HEK293T (cell line): ENCODE measurements around the gene C17orf78.
"Not testable (repeated sequence)": the region's sequence is repeated elsewhere in the genome, so short reads cannot be mapped to it uniquely, and the experiment has no call there.

Experiments
- CTCF ChIA-PET: fragments of 350-600 bp; formaldehyde crosslinking; extraction: SDS; loops from one replicate; lab custom pipeline; 2021; ENCODE audit warnings: antibody characterized with exemption, inconsistent platforms; lab: Yijun Ruan, JAX
- POLR2A ChIA-PET: fragments of 350-600 bp; formaldehyde crosslinking; extraction: SDS; loops from one replicate; lab custom pipeline; 2020; ENCODE audit warnings: antibody characterized with exemption, inconsistent platforms; lab: Yijun Ruan, JAX
- DNase-seq: peaks from one replicate; pipeline ENCODE4 v3.0.0; 2012; ENCODE audit warnings: mixed read lengths; ENCODE audit errors: extremely low spot score
- BHLHE40 ChIP-seq: fragments of 450-650 bp; IDR thresholded peaks from 2 replicates; pipeline ENCODE4 v1.6.1; 2016; ENCODE audit warnings: mild to moderate bottlenecking, moderate library complexity, borderline replicate concordance
- CTBP1 ChIP-seq: fragments of 450-650 bp; IDR thresholded peaks from 2 replicates; pipeline ENCODE4 v1.6.1; 2016; ENCODE audit warnings: borderline replicate concordance
- ELF4 ChIP-seq: fragments of 450-650 bp; IDR thresholded peaks from 2 replicates; pipeline ENCODE4 v1.6.1; 2017; ENCODE audit warnings: antibody characterized with exemption
- FOXA1 ChIP-seq: fragments of 450-650 bp; IDR thresholded peaks from 2 replicates; pipeline ENCODE4 v1.6.1; 2016; ENCODE audit warnings: mild to moderate bottlenecking
- FOXK2 ChIP-seq: fragments of 450-650 bp; IDR thresholded peaks from 2 replicates; pipeline ENCODE4 v1.6.1; 2016; ENCODE audit warnings: mild to moderate bottlenecking
- FOXM1 ChIP-seq: fragments of 450-650 bp; IDR thresholded peaks from 2 replicates; pipeline ENCODE4 v1.6.1; 2017; ENCODE audit warnings: mild to moderate bottlenecking, borderline replicate concordance
- HDGF ChIP-seq: fragments of 450-650 bp; IDR thresholded peaks from 2 replicates; pipeline ENCODE4 v1.6.1; 2017; ENCODE audit warnings: antibody characterized with exemption, borderline replicate concordance
- L3MBTL2 ChIP-seq: fragments of 450-650 bp; conservative IDR thresholded peaks from 2 replicates; pipeline ENCODE4 v1.6.1; 2016; ENCODE audit warnings: mild to moderate bottlenecking
- LEF1 ChIP-seq: fragments of 450-650 bp; IDR thresholded peaks from 2 replicates; pipeline ENCODE4 v1.6.1; 2017; ENCODE audit warnings: mild to moderate bottlenecking, borderline replicate concordance
- NFRKB ChIP-seq: fragments of 450-650 bp; IDR thresholded peaks from 2 replicates; pipeline ENCODE4 v1.6.1; 2016; ENCODE audit warnings: mild to moderate bottlenecking, moderate library complexity
- SP1 ChIP-seq: fragments of 450-650 bp; IDR thresholded peaks from 2 replicates; pipeline ENCODE4 v1.6.1; 2017
- SUZ12 ChIP-seq: fragments of 450-650 bp; IDR thresholded peaks from 2 replicates; pipeline ENCODE4 v1.6.1; 2016; ENCODE audit warnings: mild to moderate bottlenecking
- TARDBP ChIP-seq: fragments of 450-650 bp; IDR thresholded peaks from 2 replicates; pipeline ENCODE4 v1.6.1; 2016
- ZNF384 ChIP-seq: fragments of 450-650 bp; IDR thresholded peaks from 2 replicates; pipeline ENCODE4 v1.6.1; 2016
- TF ChIP-seq, protein P1 (sequence below): fragments of 450-650 bp; IDR thresholded peaks from 2 replicates; pipeline ENCODE4 v1.6.1; 2016

Gene C17orf78

DNA sequence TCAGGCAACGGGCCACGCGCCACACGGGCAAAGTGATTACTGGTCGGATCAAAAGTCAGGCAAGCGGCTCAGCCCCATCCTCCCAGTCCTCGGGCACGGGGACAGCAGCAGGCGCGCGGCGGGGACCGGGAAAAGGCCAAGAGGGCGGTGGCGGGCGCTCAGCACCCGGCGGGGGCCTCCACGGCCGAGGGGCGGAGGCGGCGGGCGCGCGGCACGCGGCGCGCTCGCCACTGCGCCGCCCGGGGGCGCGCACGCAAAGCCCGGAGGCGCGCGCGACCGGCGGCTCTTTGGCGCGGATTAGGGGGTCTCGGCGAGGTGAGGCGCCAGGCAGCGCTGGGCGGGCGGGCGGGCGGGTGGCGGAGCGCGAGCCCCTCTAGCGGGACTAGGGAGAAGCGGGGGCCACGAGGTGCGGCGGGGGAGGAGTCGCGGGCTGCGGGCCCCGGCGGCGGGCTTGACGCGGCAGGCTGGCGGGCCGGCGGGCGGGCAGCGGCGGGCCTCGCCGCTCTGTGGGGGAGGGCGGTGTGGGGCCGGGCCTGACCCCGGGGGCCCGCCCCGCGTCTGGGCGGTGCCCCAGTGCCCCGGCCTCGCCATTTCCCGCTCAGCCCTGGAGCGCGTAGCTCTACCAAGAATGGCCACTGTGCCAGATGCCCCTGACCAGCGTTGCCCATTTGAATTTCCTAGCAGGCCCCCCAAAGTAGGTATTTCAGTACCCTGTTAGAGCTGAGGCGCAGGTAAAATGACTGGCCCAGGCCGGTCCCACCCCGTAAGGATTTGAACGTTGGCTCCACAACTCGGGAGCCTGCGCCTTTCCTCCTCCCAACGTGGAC lies 31.1 kb downstream of the C17orf78 start, which contains the start of the genes ACACA and TADA2A:
ACACA (minus strand) TSS at position 202 of the 827 bp plus-strand sequence. CDS start 537 bp downstream, outside the sequence.
TADA2A (plus strand) TSS at position 252 of the 827 bp plus-strand sequence. CDS start 4,480 bp downstream, outside the sequence.
- TF ChIP-seq BHLHE40 (no peak), CTBP1 (no peak), L3MBTL2 (peak; percentile 71), ELF4 (no peak), FOXA1 (no peak), NFRKB (no peak)
- POLR2A ChIA-PET, result interaction anchor here (0.6 to 2.1 kb wide), 17 partner anchors 10 to 861 kb away, joined by 3 to 10 read pairs (median 5); partner anchors contain the start of gene DUSP14
- DNase-seq, result peak; percentile 82
- CTCF ChIA-PET, result interaction anchor here (0.6 kb wide), 1 partner anchor 43 kb away, joined by 3 read pairs; no protein-coding TSS in a partner anchor

DNA sequence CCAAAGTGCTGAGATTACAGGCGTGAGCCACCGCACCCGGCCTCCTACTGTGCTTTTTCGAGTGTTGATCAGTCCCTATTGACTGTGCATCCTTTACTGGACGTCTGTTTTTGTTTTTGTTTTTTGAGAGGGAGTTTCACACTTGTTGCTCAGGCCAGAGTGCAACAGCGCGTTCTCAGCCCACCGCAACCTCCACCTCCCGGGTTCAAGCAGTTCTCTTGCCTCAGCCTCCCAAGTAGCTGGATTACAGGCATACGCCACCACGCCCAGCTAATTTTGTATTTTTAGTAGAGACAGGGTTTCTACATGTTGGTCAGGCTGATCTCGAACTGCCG lies 32.3 kb downstream of the C17orf78 start:
- ChIA-PET POLR2A (interaction anchor here (1.5 to 2.1 kb wide), 3 partner anchors 9 to 80 kb away, joined by 5 to 10 read pairs (median 8); no protein-coding TSS in a partner anchor), CTCF (interaction anchor here (0.6 kb wide), 1 partner anchor 1723 kb away, joined by 3 read pairs; no protein-coding TSS in a partner anchor)
- not testable (repeated sequence) for DNase-seq

DNA sequence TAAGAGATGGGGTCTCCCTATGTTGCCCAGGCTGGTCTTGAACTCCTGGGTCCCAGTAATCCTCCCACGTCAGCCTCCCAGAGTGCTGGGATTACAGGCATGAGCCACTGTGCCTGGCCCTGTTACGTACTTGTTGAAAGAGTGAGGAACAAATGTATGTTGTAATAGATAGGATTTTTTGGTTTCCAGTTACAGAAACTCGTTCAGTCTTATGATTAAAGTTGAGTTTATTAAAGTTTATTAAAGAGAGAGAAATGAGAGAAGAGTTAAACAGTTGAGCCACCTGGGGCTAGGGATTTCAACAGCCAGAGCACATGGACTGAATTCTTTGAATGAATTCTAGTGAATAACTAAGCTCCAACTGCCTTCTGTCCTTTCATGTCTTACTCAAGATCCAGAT lies 34.6 kb downstream of the C17orf78 start:
- POLR2A ChIA-PET, result interaction anchor here (1.5 kb wide), 1 partner anchor 12 kb away, joined by 4 read pairs; no protein-coding TSS in a partner anchor
- CTCF ChIA-PET, result interaction anchor here (1.0 to 1.1 kb wide), 2 partner anchors 12 to 37 kb away, joined by 3 read pairs; no protein-coding TSS in a partner anchor
- no peak for DNase-seq
- TF ChIP-seq ELF4 (no peak), CTBP1 (no peak), LEF1 (no peak), BHLHE40 (no peak), FOXA1 (no peak), ZNF384 (no peak), SUZ12 (no peak), FOXK2 (no peak), HDGF (no peak), SP1 (no peak), L3MBTL2 (no peak), TARDBP (no peak), NFRKB (no peak), FOXM1 (no peak)
- TF ChIP-seq, protein P1, sequence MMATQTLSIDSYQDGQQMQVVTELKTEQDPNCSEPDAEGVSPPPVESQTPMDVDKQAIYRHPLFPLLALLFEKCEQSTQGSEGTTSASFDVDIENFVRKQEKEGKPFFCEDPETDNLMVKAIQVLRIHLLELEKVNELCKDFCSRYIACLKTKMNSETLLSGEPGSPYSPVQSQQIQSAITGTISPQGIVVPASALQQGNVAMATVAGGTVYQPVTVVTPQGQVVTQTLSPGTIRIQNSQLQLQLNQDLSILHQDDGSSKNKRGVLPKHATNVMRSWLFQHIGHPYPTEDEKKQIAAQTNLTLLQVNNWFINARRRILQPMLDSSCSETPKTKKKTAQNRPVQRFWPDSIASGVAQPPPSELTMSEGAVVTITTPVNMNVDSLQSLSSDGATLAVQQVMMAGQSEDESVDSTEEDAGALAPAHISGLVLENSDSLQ, result no peak

DNA sequence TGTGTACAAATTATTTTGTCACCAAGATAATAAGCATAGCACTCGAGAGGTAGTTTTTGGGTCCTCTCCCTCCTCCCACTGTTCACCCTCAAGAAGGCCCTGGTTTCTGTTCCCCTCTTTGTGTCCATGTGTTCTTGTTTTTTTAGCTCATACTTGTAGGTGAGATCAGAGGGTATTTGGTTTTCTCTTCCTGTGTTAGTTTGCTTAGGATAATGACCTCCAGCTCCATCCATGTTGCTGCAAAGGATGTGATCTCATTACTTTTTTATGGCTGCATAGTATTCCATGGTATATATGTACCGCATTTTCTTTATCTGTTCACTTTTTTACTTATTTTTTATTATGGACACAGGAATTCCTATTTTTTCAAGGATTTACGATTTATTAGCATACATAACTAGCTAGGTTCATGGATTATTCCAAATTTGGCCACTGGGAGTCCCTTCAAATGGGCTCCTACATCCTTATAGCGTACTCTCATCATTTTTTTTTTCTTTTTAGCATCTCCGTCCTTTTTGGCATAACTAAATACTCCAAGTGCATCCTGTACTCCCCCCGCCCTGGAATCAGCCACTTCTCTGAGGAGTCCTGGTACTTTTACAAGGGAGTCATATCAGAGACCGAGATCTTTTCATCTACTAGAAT lies 38.2 kb downstream of the C17orf78 start:
- TF ChIP-seq CTBP1, result no peak
- TF ChIP-seq SUZ12, result no peak
- POLR2A ChIA-PET, result no interaction called here
- CTCF ChIA-PET, result interaction anchor here (0.6 to 0.7 kb wide), 2 partner anchors 42 to 202 kb away, joined by 3 to 7 read pairs; no protein-coding TSS in a partner anchor
- no peak for DNase-seq

DNA sequence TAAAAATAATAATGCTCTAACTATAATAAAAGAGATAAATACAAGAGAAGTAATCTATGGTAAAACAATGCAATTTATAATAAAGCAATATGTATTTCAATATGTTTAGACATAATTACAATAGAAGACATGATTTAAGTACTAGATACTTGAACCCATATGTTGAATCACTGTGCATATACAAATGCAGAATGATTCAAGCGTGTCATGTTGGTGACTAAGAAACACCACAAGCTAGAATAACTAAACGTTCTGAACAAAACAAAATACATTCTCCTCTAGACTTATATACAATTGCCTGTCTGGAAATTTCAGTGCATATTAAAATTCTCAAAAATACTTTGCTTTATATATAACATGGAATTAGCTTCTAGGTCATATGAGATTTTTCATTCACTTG lies 42.1 kb downstream of the C17orf78 start:
- POLR2A ChIA-PET, result interaction anchor here (3.1 kb wide), 1 partner anchor 11 kb away, joined by 10 read pairs; the partner anchor contains the start of genes ACACA and TADA2A
- no peak for TF ChIP-seq L3MBTL2
- TF ChIP-seq ELF4, result no peak
- no peak for TF ChIP-seq FOXK2
- CTCF ChIA-PET, result no interaction called here
- DNase-seq, result no peak

DNA sequence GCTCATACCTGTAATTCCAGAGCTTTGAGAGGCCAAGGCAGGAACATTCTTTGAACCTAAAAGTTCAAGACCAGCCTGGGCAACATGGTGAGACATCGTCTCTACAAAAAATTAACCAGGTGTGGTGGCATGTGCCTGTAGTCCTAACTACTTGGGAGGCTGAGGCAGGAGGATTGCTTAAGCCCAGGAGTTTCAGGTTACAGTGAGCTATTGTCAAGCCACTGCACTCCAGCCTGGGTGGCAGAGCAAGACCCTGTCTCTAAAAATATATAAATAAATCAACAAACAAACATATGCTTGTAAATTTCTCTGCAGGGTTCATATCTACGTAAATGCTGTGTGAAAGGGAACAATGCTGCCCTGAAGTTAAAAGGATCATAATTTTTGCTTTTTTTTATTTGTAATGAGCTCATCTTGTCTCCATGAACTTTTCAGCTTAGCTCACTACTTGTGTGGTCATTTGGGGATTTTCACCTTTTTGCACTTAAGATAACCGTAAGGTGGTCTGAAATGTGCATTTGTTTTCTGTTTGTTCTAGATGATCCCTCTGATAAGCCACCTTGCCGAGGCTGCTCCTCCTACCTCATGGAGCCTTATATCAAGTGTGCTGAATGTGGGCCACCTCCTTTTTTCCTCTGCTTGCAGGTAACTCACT lies 47.3 kb downstream of the C17orf78 start:
- DNase-seq, result no peak
- ChIA-PET CTCF (no interaction called here), POLR2A (interaction anchor here (1.4 kb wide), 2 partner anchors 12 to 16 kb away, joined by 4 to 5 read pairs; partner anchors contain the start of genes ACACA and TADA2A)
- TF ChIP-seq FOXK2, result no peak

DNA sequence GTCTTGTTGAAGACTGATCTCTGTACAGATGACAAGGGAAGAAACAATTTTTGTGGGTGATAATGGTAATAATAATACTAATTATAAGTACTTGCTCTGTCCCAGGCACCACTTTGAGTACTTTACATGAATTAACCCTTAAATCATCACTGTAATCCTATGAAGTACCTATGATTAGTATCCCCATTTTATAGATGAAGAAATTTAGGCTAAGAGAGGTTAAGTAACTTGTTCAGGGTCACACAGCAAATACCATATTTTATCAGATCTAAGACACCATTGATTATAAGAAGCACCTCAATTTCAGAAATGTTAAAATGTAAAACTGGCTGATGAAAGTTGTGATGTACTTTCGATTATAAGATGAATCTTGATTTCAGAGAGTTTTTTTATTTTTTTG lies 49.5 kb downstream of the C17orf78 start:
- DNase-seq, result no peak
- TF ChIP-seq BHLHE40, result no peak
- no peak for TF ChIP-seq NFRKB
- TF ChIP-seq L3MBTL2, result no peak
- TF ChIP-seq ELF4, result no peak
- TF ChIP-seq, protein P1, result no peak
- TF ChIP-seq CTBP1, result no peak
- no peak for TF ChIP-seq TARDBP
- POLR2A ChIA-PET, result no interaction called here
- CTCF ChIA-PET, result no interaction called here
